GM18526 (cell line): ENCODE data around the gene UTS2B.

Experiments used
- POLR2A ChIP-seq: IDR thresholded peaks from 3 replicates; pipeline ENCODE4 v1.6.1; 2011; ENCODE audit not compliant: insufficient read length; ENCODE audit errors: extremely low read depth

UTS2B gene

GRCh38 chr3:191280882-191281281 lies 49.4 kb downstream of the UTS2B start:
- TF ChIP-seq POLR2A: no peak

- no peak for TF ChIP-seq POLR2A
These were observed 50.2 kb downstream of the UTS2B start for GRCh38 chr3:191280111-191280510.

DNA sequence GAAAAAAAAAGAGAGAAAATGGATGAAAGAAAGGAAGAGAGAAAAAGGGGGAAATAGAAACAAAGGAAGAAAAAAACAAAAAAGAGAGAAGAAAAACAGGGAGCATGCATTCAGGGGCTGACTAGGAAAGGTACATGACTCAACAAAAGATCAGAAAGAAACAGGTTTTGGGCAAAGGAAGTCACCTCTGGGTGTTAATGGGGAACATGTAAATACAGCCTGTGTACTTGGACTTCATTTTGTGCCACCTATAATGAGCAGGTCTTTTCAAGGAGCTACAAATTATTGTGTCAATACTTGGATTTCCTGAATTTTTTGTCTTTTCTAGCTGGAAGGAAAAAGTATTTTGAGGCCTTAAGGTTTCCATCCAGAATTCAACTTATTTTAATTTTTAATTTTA lies 54.6 kb downstream of the UTS2B start:
- no peak for TF ChIP-seq POLR2A

DNA sequence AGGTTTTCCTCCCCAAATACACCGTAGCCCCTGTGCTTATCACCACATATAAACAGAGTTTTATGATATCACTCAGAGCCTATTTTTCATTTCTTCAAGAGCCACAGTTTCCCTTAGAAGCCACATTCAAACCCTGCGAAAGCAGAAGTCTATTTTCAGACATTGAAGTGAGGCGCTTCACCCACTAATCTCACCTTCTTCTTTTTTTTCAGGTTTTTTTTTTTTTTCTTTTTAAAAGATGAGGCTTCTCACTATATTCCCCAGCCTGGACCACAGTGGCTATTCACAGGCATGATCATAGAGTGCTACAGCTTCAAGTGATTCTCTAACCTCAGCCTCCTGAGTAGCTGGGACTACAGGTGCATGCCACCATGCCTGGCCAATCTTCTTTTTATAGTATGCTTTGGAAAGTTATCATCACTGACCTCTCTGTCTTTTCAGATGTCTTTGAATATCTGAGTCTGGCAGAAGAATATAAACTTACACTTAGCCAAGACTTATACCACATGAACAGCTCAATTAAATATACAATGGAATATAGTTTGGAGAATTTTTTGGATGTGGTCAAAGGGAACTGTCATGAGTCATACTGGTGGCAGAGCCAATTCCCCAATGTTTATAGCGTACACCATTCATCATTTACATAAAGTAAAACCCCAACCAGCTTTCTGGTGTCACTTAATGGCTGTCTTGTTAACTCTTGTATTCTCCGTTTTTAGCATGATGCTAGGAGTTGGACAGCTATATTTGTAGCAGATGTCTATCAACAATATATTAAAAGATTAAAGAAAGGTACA lies 60.8 kb downstream of the UTS2B start:
- no peak for TF ChIP-seq POLR2A

- no peak for TF ChIP-seq POLR2A
These were observed 61.6 kb downstream of the UTS2B start for GRCh38 chr3:191268737-191269136.

GRCh38 chr3:191263850-191264249 lies 66.5 kb downstream of the UTS2B start:
- TF ChIP-seq POLR2A: no peak

DNA sequence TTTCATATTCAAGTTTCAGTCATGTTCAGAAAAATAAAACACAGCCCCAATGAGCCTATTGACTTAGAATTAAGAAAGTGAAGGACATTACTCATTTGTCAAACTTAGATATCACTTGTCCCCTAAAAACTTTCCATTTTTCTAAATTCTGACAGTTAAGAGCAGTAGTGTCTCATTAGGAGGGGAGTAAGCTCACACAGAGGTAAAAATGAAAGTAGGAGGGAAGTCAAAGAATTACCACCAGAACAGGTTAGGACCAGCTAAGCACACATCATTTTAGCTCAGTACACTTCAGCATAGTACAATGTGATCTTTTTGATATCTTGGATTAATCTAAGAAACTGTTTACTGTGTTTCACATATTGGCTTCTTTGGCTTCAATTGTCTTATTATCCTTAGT lies 67.0 kb downstream of the UTS2B start:
- TF ChIP-seq POLR2A: no peak

DNA sequence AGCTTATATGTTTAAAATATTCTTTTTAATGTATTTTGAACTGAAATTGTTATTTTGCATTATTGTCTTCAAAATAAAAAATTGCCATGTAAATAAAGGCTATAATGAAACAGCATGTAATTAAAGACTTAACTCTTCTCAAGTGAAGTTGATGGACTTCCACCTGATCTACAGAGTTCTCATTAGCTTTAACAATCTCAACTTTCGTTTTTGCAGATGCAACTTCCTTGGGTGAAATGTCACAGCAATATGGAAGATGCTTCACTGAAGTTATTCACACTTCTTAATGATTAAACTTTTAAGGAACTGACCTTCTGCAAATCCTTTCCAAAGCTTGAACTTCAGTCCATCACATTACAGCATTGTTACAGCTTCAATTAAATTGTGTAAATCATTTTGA lies 67.7 kb downstream of the UTS2B start:
- TF ChIP-seq POLR2A: no peak

- no peak for TF ChIP-seq POLR2A
These were observed 69.1 kb downstream of the UTS2B start for GRCh38 chr3:191261304-191261638.

- TF ChIP-seq POLR2A: no peak
These were observed 69.7 kb downstream of the UTS2B start for GRCh38 chr3:191260431-191261303.

- TF ChIP-seq POLR2A: no peak
These were observed 70.8 kb downstream of the UTS2B start for GRCh38 chr3:191259486-191259885.

- no peak for TF ChIP-seq POLR2A
These were observed 73.0 kb downstream of the UTS2B start for GRCh38 chr3:191257286-191257685.

GRCh38 chr3:191256405-191256804 lies 73.9 kb downstream of the UTS2B start:
- TF ChIP-seq POLR2A: no peak

- TF ChIP-seq POLR2A: no peak
These were observed 75.2 kb downstream of the UTS2B start for GRCh38 chr3:191255156-191255555.

GRCh38 chr3:191254098-191254873 lies 76.0 kb downstream of the UTS2B start:
- no peak for TF ChIP-seq POLR2A
